WTC11 (cell line): ENCODE data around the gene MOB2. TPM values are rescaled to one million over a fixed set of nuclear protein-coding genes. Genes with fewer than 3 reads are reported as not detected.

Experiments
- ATAC-seq: fragments of 200-7000 bp; cut with Tn5 transposase; 2 replicates; pipeline ENCODE4 v1.10.0; 2021; ENCODE audit warnings: mild to moderate bottlenecking, moderate library complexity
- CTCF ChIA-PET: fragments of 300-600 bp; sonication (Branson Sonifier 250); formaldehyde crosslinking; loops from one replicate; lab custom pipeline; 2021; ENCODE audit warnings: antibody characterized with exemption; lab: Charles Lee
- POLR2A ChIA-PET: fragments of 350-600 bp; sonication (Branson Sonifier 250); formaldehyde crosslinking; loops from one replicate; lab custom pipeline; 2021; ENCODE audit warnings: antibody characterized with exemption; lab: Charles Lee
- DNase-seq: peaks from one replicate; pipeline ENCODE4 v3.0.0; 2021; ENCODE audit warnings: low spot score
- H3K27ac Mint-ChIP-seq: 2 replicates; pipeline ENCODE4 v1.8.0; 2021; ENCODE audit warnings: mixed read lengths
- H3K27me3 Mint-ChIP-seq: 2 replicates; pipeline ENCODE4 v1.8.0; 2021; ENCODE audit warnings: low read depth, mild to moderate bottlenecking, moderate library complexity, mixed read lengths
- H3K36me3 Mint-ChIP-seq: 2 replicates; pipeline ENCODE4 v1.8.0; 2021; ENCODE audit warnings: mixed read lengths
- H3K4me1 Mint-ChIP-seq: 2 replicates; pipeline ENCODE4 v1.8.0; 2022; ENCODE audit warnings: mixed read lengths
- H3K4me3 Mint-ChIP-seq: 2 replicates; pipeline ENCODE4 v1.8.0; 2021; ENCODE audit warnings: mild to moderate bottlenecking, moderate library complexity, mixed read lengths
- H3K9me3 Mint-ChIP-seq: 2 replicates; pipeline ENCODE4 v1.8.0; 2021; ENCODE audit warnings: mixed read lengths
- AFF4 ChIP-seq: sonication (generic); formaldehyde crosslinking; IDR thresholded peaks from 2 replicates; pipeline ENCODE4 v1.8.1; 2023; ENCODE audit warnings: mild to moderate bottlenecking, missing genetic modification reagents, borderline replicate concordance
- ATF1 ChIP-seq: sonication (generic); formaldehyde crosslinking; IDR thresholded peaks from 2 replicates; pipeline ENCODE4 v1.8.1; 2023; ENCODE audit warnings: mild to moderate bottlenecking, moderate library complexity, missing genetic modification reagents
- ATF3 ChIP-seq: sonication (generic); formaldehyde crosslinking; conservative IDR thresholded peaks from 2 replicates; pipeline ENCODE4 v1.8.1; 2022; ENCODE audit warnings: mild to moderate bottlenecking, missing genetic modification reagents
- ATF6 ChIP-seq: sonication (generic); formaldehyde crosslinking; IDR thresholded peaks from 2 replicates; pipeline ENCODE4 v1.8.1; 2023; ENCODE audit warnings: mild to moderate bottlenecking, missing genetic modification reagents
- CREM ChIP-seq: sonication (generic); formaldehyde crosslinking; IDR thresholded peaks from 2 replicates; pipeline ENCODE4 v1.8.1; 2022; ENCODE audit warnings: mild to moderate bottlenecking, missing genetic modification reagents, moderate library complexity
- EMX1 ChIP-seq: fragments of 250-450 bp; sonication (Bioruptor Pico); IDR thresholded peaks from 2 replicates; pipeline ENCODE4 v1.8.0; 2021; ENCODE audit warnings: mild to moderate bottlenecking
- ERG ChIP-seq: fragments of 250-450 bp; sonication (Bioruptor Pico); IDR thresholded peaks from 2 replicates; pipeline ENCODE4 v1.8.0; 2021; ENCODE audit warnings: mild to moderate bottlenecking
- FOXJ3 ChIP-seq: sonication (generic); formaldehyde crosslinking; IDR thresholded peaks from 2 replicates; pipeline ENCODE4 v1.9.0; 2021; ENCODE audit warnings: missing genetic modification reagents, mild to moderate bottlenecking, borderline replicate concordance
- FOXP1 ChIP-seq: sonication (generic); formaldehyde crosslinking; IDR thresholded peaks from 2 replicates; pipeline ENCODE4 v1.8.0; 2022; ENCODE audit warnings: missing genetic modification reagents, mild to moderate bottlenecking, moderate library complexity, borderline replicate concordance
- HMGXB4 ChIP-seq: sonication (generic); formaldehyde crosslinking; IDR thresholded peaks from 2 replicates; pipeline ENCODE4 v1.8.1; 2023; ENCODE audit warnings: mild to moderate bottlenecking, moderate library complexity, missing genetic modification reagents
- KAT7 ChIP-seq: sonication (generic); formaldehyde crosslinking; IDR thresholded peaks from 2 replicates; pipeline ENCODE4 v1.8.1; 2023; ENCODE audit warnings: missing genetic modification reagents, mild to moderate bottlenecking, borderline replicate concordance
- MLX ChIP-seq: sonication (generic); formaldehyde crosslinking; IDR thresholded peaks from 2 replicates; pipeline ENCODE4 v1.8.1; 2023; ENCODE audit warnings: mild to moderate bottlenecking, missing genetic modification reagents, moderate library complexity
- SMAD3 ChIP-seq: sonication (generic); formaldehyde crosslinking; IDR thresholded peaks from 2 replicates; pipeline ENCODE4 v1.8.0; 2022; ENCODE audit warnings: missing genetic modification reagents, mild to moderate bottlenecking, borderline replicate concordance
- SMAD4 ChIP-seq: sonication (generic); formaldehyde crosslinking; IDR thresholded peaks from 2 replicates; pipeline ENCODE4 v1.8.0; 2022; ENCODE audit warnings: mild to moderate bottlenecking, missing genetic modification reagents
- TCF7 ChIP-seq: sonication (generic); formaldehyde crosslinking; IDR thresholded peaks from 2 replicates; pipeline ENCODE4 v1.8.0; 2022; ENCODE audit warnings: mild to moderate bottlenecking, low read depth, missing genetic modification reagents, moderate library complexity
- TEAD1 ChIP-seq: sonication (generic); formaldehyde crosslinking; IDR thresholded peaks from 2 replicates; pipeline ENCODE4 v1.8.0; 2022; ENCODE audit warnings: mild to moderate bottlenecking, missing genetic modification reagents
- TEAD4 ChIP-seq: sonication (generic); formaldehyde crosslinking; IDR thresholded peaks from 2 replicates; pipeline ENCODE4 v1.8.0; 2022; ENCODE audit warnings: mild to moderate bottlenecking, missing genetic modification reagents
- ZBTB43 ChIP-seq: sonication (generic); formaldehyde crosslinking; IDR thresholded peaks from 2 replicates; pipeline ENCODE4 v1.8.1; 2023; ENCODE audit warnings: mild to moderate bottlenecking, missing genetic modification reagents
- ZNF219 ChIP-seq: sonication (generic); formaldehyde crosslinking; IDR thresholded peaks from 2 replicates; pipeline ENCODE4 v1.8.0; 2023; ENCODE audit warnings: missing genetic modification reagents, mild to moderate bottlenecking, borderline replicate concordance
- ZNF232 ChIP-seq: sonication (generic); formaldehyde crosslinking; IDR thresholded peaks from 2 replicates; pipeline ENCODE4 v1.8.0; 2022; ENCODE audit warnings: mild to moderate bottlenecking, missing genetic modification reagents
- ZNF396 ChIP-seq: fragments of 250-450 bp; sonication (Bioruptor Pico); IDR thresholded peaks from 2 replicates; pipeline ENCODE4 v1.8.0; 2021; ENCODE audit warnings: mild to moderate bottlenecking, moderate library complexity, borderline replicate concordance
- ZNF512 ChIP-seq: sonication (generic); formaldehyde crosslinking; IDR thresholded peaks from 2 replicates; pipeline ENCODE4 v1.8.1; 2022; ENCODE audit warnings: missing genetic modification reagents, borderline replicate concordance
- total RNA-seq: library from RNA; stranded (reverse); gene quantifications from 3 replicates; pipeline ENCODE4 v1.2.3, GENCODE V29; 2021

Gene MOB2
- total RNA-seq, 1 experiment from 2014 or later: 21.7 TPM

GRCh38 chr11:1468473-1469066 lies 18.0 kb downstream of the MOB2 start (continued):
- TF ChIP-seq ZNF512 (CRISPR knock-in tag) (no peak), FOXP1 (CRISPR knock-in tag) (no peak), ZBTB43 (CRISPR knock-in tag) (no peak), ZNF219 (CRISPR knock-in tag) (no peak), ATF6 (CRISPR knock-in tag) (no peak), ERG (CRISPR knock-in tag) (no peak), MLX (no peak), SMAD3 (no peak)

GRCh38 chr11:1468002-1468401 lies 18.6 kb downstream of the MOB2 start:
- POLR2A ChIA-PET: no interaction called here
- ATAC-seq (no peak), DNase-seq (no peak)
- no peaks in the 10 kb centered on the region for H3K36me3 Mint-ChIP-seq
- no peak overlapping the region for H3K4me3 Mint-ChIP-seq
- TF ChIP-seq EMX1 (no peak), TEAD4 (no peak), ATF3 (no peak), ZNF396 (CRISPR knock-in tag) (no peak), TCF7 (CRISPR knock-in tag) (no peak), HMGXB4 (no peak), ZNF232 (CRISPR knock-in tag) (no peak), SMAD4 (CRISPR knock-in tag) (no peak), AFF4 (CRISPR knock-in tag) (no peak), KAT7 (CRISPR knock-in tag) (no peak), CREM (CRISPR knock-in tag) (no peak), TEAD1 (CRISPR knock-in tag) (no peak), FOXJ3 (CRISPR knock-in tag) (no peak), ATF1 (CRISPR knock-in tag) (no peak)
- CTCF ChIA-PET: interaction anchor here (1.0 to 2.0 kb wide), 2 partner anchors 15 to 37 kb away, joined by 4 to 6 read pairs; no protein-coding TSS in a partner anchor
- H3K4me1 Mint-ChIP-seq: no peaks in the 10 kb centered on the region
- no peaks in the 10 kb centered on the region for H3K27me3 Mint-ChIP-seq
- H3K27ac Mint-ChIP-seq: no peak overlapping the region
- H3K9me3 Mint-ChIP-seq: no peaks in the 10 kb centered on the region
